GM12878 (cell line): ENCODE measurements around the gene FAM124B. TPM values are rescaled to one million over a fixed set of nuclear protein-coding genes. Genes with fewer than 3 reads are reported as not detected.
"Not testable (repeated sequence)": the region's sequence is repeated elsewhere in the genome, so short reads cannot be mapped to it uniquely, and the experiment has no call there.

Experiments used
- ATAC-seq: fragments of 200-7000 bp; cut with Tn5 transposase; 3 replicates; pipeline ENCODE4 v1.9.1; 2020; ENCODE audit warnings: mild to moderate bottlenecking, moderate library complexity
- BruUV-seq: library from RNA; stranded (reverse); fragments of 400-500 nt; replicated peaks from 2 replicates; lab custom pipeline; 2021; lab: Mats Ljungman, UMichigan
- CTCF ChIA-PET: fragments of 300-600 bp; sonication (Branson Sonifier 250); formaldehyde crosslinking; extraction: SDS; loops from one replicate; lab custom pipeline; 2021; ENCODE audit warnings: inconsistent platforms; lab: Yijun Ruan, JAX
- POLR2A ChIA-PET: fragments of 350-600 bp; formaldehyde crosslinking; extraction: SDS; loops from one replicate; lab custom pipeline; 2021; ENCODE audit warnings: inconsistent platforms; lab: Charles Lee
- RAD21 ChIA-PET: fragments of 300-600 bp; sonication (Branson Sonifier 250); formaldehyde crosslinking; loops from one replicate; lab custom pipeline; 2023; ENCODE audit warnings: antibody characterized with exemption; ENCODE audit not compliant: unreplicated experiment; lab: Charles Lee
- SMC1A ChIA-PET: fragments of 300-600 bp; sonication (Branson Sonifier 250); formaldehyde crosslinking; loops from one replicate; lab custom pipeline; 2023; ENCODE audit not compliant: unreplicated experiment, uncharacterized antibody; lab: Charles Lee
- DNase-seq: peaks from one replicate; pipeline ENCODE4 v3.0.0-alpha.2; 2011; ENCODE audit warnings: low read depth, low spot score
- FAIRE-seq: peaks from 3 replicates; lab custom pipeline; 2011; peaks lifted over from hg19 to GRCh38; lab: Jason Lieb, UNC
- H2AFZ ChIP-seq: 2 replicates; pipeline ENCODE4 v1.6.0; 2011; ENCODE audit warnings: low read depth, low read length, control low read depth; ENCODE audit not compliant: control insufficient read depth
- H3K27ac ChIP-seq: 2 replicates; pipeline ENCODE4 v1.5.1; 2011; ENCODE audit warnings: control low read depth; ENCODE audit not compliant: control insufficient read depth, insufficient read depth
- H3K27me3 ChIP-seq, 2 experiments: replicated peaks in 1 of 2; 2 replicates each; pipeline versions ENCODE4 v1.6.0 to v1.6.1; 2011; ENCODE audit warnings: low read length in 1 of 2; ENCODE audit not compliant: control insufficient read depth in 2 of 2, insufficient read depth in 2 of 2
- H3K36me3 ChIP-seq, 2 experiments: 2 replicates each; pipeline ENCODE4 v1.5.1; 2011; ENCODE audit warnings: low read length in 1 of 2; ENCODE audit not compliant: control insufficient read depth in 2 of 2, insufficient read depth in 2 of 2
- H3K4me1 ChIP-seq: 2 replicates; pipeline ENCODE4 v1.6.1; 2011; ENCODE audit warnings: mild to moderate bottlenecking, low read length, moderate library complexity, mixed read lengths; ENCODE audit not compliant: control insufficient read depth, insufficient read depth
- H3K4me2 ChIP-seq: 2 replicates; pipeline ENCODE4 v1.6.0; 2011; ENCODE audit warnings: control low read depth; ENCODE audit not compliant: control insufficient read depth, insufficient read depth
- H3K4me3 ChIP-seq: fragments of 200-600 bp; sonication (generic); 2 replicates; pipeline ENCODE4 v1.5.1; 2016
- H3K79me2 ChIP-seq: 2 replicates; pipeline ENCODE4 v1.6.0; 2011; ENCODE audit warnings: low read length; ENCODE audit not compliant: control insufficient read depth, insufficient read depth
- H3K9ac ChIP-seq: 2 replicates; pipeline ENCODE4 v1.8.0; 2011; ENCODE audit warnings: low read length, control low read depth, mixed read lengths; ENCODE audit not compliant: control insufficient read depth, insufficient read depth
- H3K9me3 ChIP-seq: replicated peaks from 3 replicates; pipeline ENCODE4 v1.5.1; 2011; ENCODE audit warnings: mild to moderate bottlenecking, low read length; ENCODE audit not compliant: control insufficient read depth, insufficient read depth
- H4K20me1 ChIP-seq: 2 replicates; pipeline ENCODE4 v1.6.0; 2011; ENCODE audit not compliant: control insufficient read depth, insufficient read depth
- JUND ChIP-seq: IDR thresholded peaks from 2 replicates; pipeline ENCODE4 v1.6.1; 2012; ENCODE audit warnings: low read depth, mild to moderate bottlenecking, low read length, improper control_type of control experiment, moderate library complexity
- WGBS: methylation state at CpG from one replicate; pipeline ENCODE4 v1.1.6; 2016; ENCODE audit warnings: low lambda C conversion rate; ENCODE audit not compliant: insufficient replicate concordance, insufficient coverage; ENCODE audit errors: missing lambda C conversion rate; 5-methylcytosine and 5-hydroxymethylcytosine counted together
- in situ Hi-C: fragments of 300-500 bp; cut with MboI; formaldehyde crosslinking; loops from 9 replicates; pipeline ENCODE4 v1.14.3; 2018; ENCODE audit warnings: mixed read lengths
- intact Hi-C: fragments of 100-400 bp; cut with micrococcal nuclease; formaldehyde crosslinking; loops from one replicate; pipeline ENCODE4 v1.14.2; 2022; ENCODE audit not compliant: unreplicated experiment
- polyA plus RNA-seq, 11 experiments: library from polyadenylated mRNA; depleted of rRNA in 4 of 11; unstranded in 6 of 11; stranded (reverse) in 5 of 11; fragments of >200 nt; fragmentation: Nextera tagmentation in 4 of 11; fragmentation: Illumina TruSeq in 1 of 11; extraction: Ambion mirVana in 4 of 11; extraction: Trizol in 1 of 11; gene quantifications; 1 replicate in 1 of 11; 2 replicates in 10 of 11; pipeline versions ENCODE4 v1.2.1 to v1.2.3, GENCODE V29; 2011 to 2016; ENCODE audit warnings: inconsistent platforms in 2 of 11, missing spikeins in 2 of 11, low read depth in 1 of 11
- total RNA-seq, 4 experiments: library from RNA; depleted of rRNA in 3 of 4; stranded (reverse); fragments of >200 nt in 3 of 4; fragmentation: Illumina TruSeq in 1 of 4; extraction: Trizol in 1 of 4; gene quantifications; 2 replicates each; pipeline versions ENCODE4 v1.2.1 to v1.2.3, GENCODE V29; 2013 to 2021
- TF ChIP-seq, protein P1 (sequence below): fragments of 450-650 bp; IDR thresholded peaks from 2 replicates; pipeline ENCODE4 v1.6.1; 2016; ENCODE audit warnings: mild to moderate bottlenecking

Gene FAM124B
- total and polyA plus RNA-seq, 10 of the 15 experiments (the other 5 are each of a cell fraction or from before 2014, with no cell fraction given), result not detected

DNA sequence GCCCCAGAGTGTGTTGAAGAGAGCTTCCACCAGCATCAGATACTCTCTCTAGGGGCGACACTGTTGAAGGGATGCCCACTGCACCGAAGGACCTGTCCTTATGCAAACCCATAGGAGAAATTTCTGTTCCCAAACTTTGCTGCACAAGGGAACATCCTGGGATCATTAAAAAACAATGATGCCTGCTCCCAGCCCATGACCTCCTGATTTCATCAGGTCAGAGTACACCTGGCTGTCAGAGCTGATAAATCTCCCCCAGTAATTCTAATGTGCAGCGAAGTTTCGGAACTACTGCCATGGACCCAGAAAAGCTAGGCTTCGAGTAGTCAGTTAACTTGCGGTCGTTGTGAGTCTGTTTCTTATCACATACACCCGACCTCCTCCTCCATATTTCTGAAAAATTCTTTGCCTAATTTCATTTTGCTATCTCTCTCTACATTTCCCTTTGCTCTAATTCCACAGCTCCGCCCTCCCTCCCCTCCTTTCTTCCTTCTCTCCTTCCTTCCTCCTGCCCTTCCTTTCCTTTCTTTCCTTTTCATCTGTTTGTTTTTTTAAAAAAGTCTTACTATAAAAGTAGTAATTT, 18.8 kb downstream of the FAM124B start (continued):
- TF ChIP-seq, protein P1, sequence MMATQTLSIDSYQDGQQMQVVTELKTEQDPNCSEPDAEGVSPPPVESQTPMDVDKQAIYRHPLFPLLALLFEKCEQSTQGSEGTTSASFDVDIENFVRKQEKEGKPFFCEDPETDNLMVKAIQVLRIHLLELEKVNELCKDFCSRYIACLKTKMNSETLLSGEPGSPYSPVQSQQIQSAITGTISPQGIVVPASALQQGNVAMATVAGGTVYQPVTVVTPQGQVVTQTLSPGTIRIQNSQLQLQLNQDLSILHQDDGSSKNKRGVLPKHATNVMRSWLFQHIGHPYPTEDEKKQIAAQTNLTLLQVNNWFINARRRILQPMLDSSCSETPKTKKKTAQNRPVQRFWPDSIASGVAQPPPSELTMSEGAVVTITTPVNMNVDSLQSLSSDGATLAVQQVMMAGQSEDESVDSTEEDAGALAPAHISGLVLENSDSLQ, result no peak
- TF ChIP-seq JUND, result no peak

DNA sequence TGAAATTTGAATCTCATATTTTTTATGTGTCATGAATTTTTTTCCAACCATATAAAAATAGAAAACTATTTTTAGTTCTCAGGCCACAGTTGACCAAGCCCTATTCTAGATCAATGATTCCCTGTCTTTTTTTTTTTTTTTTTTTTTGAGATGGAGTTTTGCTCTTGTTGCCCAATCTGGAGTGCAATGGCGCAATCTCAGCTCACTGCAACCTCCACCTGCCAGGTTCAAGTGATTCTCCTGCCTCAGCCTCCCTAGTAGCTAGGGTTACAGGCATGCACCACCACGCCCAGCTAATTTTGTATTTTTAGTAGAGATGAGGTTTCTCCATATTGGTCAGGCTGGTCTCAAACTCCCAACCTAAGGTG, 19.6 kb downstream of the FAM124B start:
- H3K36me3 ChIP-seq, H4K20me1 ChIP-seq, H2AFZ ChIP-seq, H3K4me3 ChIP-seq, H3K27me3 ChIP-seq, RAD21 ChIA-PET, H3K79me2 ChIP-seq, H3K4me1 ChIP-seq, POLR2A ChIA-PET, FAIRE-seq, BruUV-seq, DNase-seq, H3K4me2 ChIP-seq, intact Hi-C loops, in situ Hi-C loops, ATAC-seq, H3K9ac ChIP-seq, H3K27ac ChIP-seq, H3K9me3 ChIP-seq: not testable (repeated sequence)
- 40% methylated on average over 1 of the region's 2 CpGs for WGBS
- SMC1A ChIA-PET, result interaction anchor here (0.6 kb wide), 1 partner anchor 268 kb away, joined by 3 read pairs; no protein-coding TSS in a partner anchor
- CTCF ChIA-PET, result interaction anchor here (1.1 kb wide), 1 partner anchor 263 kb away, joined by 3 read pairs; no protein-coding TSS in a partner anchor
